Measurements from ENCODE around the gene KRTAP5-2. TPM values are rescaled to one million over a fixed set of nuclear protein-coding genes. Genes with fewer than 3 reads are reported as not detected.
"Not testable (repeated sequence)": the region's sequence is repeated elsewhere in the genome, so short reads cannot be mapped to it uniquely, and the experiment has no call there.

The KRTAP5-2 gene
- total RNA-seq, 1 donor from 2014 or later, result not detected

- H3K36me3 Mint-ChIP-seq (ENCODE audit: low read depth, unreplicated experiment), result no peaks in the 10 kb centered on the region
- H3K4me3 Mint-ChIP-seq (ENCODE audit: unreplicated experiment), result no peak overlapping the region
- H3K27me3 Mint-ChIP-seq (ENCODE audit: unreplicated experiment), result peaks cover 2% of the 10 kb centered on the region
- DNase-seq (ENCODE audit: low spot score), result no peak
- TF ChIP-seq, protein P1, sequence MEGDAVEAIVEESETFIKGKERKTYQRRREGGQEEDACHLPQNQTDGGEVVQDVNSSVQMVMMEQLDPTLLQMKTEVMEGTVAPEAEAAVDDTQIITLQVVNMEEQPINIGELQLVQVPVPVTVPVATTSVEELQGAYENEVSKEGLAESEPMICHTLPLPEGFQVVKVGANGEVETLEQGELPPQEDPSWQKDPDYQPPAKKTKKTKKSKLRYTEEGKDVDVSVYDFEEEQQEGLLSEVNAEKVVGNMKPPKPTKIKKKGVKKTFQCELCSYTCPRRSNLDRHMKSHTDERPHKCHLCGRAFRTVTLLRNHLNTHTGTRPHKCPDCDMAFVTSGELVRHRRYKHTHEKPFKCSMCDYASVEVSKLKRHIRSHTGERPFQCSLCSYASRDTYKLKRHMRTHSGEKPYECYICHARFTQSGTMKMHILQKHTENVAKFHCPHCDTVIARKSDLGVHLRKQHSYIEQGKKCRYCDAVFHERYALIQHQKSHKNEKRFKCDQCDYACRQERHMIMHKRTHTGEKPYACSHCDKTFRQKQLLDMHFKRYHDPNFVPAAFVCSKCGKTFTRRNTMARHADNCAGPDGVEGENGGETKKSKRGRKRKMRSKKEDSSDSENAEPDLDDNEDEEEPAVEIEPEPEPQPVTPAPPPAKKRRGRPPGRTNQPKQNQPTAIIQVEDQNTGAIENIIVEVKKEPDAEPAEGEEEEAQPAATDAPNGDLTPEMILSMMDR (IDR thresholded peaks at IDR 0.05; ENCODE audit: unreplicated experiment), result no peak
- no peaks in the 10 kb centered on the region for H3K9me3 Mint-ChIP-seq (ENCODE audit: unreplicated experiment)
- H3K27ac Mint-ChIP-seq (ENCODE audit: unreplicated experiment), result no peak overlapping the region
- peaks cover 12% of the 10 kb centered on the region for H3K4me1 Mint-ChIP-seq (ENCODE audit: unreplicated experiment)
These were observed 21.4 kb upstream of the KRTAP5-2 start for GRCh38 chr11:1619449-1619848.

- Mint-ChIP-seq H3K27me3 (ENCODE audit: unreplicated experiment) (peaks cover 2% of the 10 kb centered on the region), H3K4me3 (ENCODE audit: unreplicated experiment) (no peak overlapping the region), H3K9me3 (ENCODE audit: unreplicated experiment) (no peaks in the 10 kb centered on the region), H3K4me1 (ENCODE audit: unreplicated experiment) (peaks cover 3% of the 10 kb centered on the region), H3K27ac (ENCODE audit: unreplicated experiment) (no peak overlapping the region), H3K36me3 (ENCODE audit: low read depth, unreplicated experiment) (no peaks in the 10 kb centered on the region)
- TF ChIP-seq, protein P1 (IDR thresholded peaks at IDR 0.05; ENCODE audit: unreplicated experiment), result no peak
- no peak for DNase-seq (ENCODE audit: low spot score)
These were observed 20.1 kb upstream of the KRTAP5-2 start for GRCh38 chr11:1618231-1618630.

- Mint-ChIP-seq H3K9me3 (ENCODE audit: unreplicated experiment) (no peaks in the 10 kb centered on the region), H3K4me3 (ENCODE audit: unreplicated experiment) (no peak within 1 kb of the TSS), H3K36me3 (ENCODE audit: low read depth, unreplicated experiment) (peaks cover 8% of the 10 kb centered on the region), H3K4me1 (ENCODE audit: unreplicated experiment) (no peaks in the 10 kb centered on the region), H3K27me3 (ENCODE audit: unreplicated experiment) (peaks cover 3% of the 10 kb centered on the region), H3K27ac (ENCODE audit: unreplicated experiment) (no peak within 1 kb of the TSS)
- no peak for DNase-seq (ENCODE audit: low spot score)
- TF ChIP-seq, protein P1 (IDR thresholded peaks at IDR 0.05; ENCODE audit: unreplicated experiment), result no peak
These were observed 10.3 kb upstream of the KRTAP5-2 start, which contains the start of gene KRTAP5-3 for GRCh38 chr11:1608363-1608762. KRTAP5-3 (minus strand) TSS chr11:1608463; CDS start chr11:1608385, 78 bp downstream.

DNA sequence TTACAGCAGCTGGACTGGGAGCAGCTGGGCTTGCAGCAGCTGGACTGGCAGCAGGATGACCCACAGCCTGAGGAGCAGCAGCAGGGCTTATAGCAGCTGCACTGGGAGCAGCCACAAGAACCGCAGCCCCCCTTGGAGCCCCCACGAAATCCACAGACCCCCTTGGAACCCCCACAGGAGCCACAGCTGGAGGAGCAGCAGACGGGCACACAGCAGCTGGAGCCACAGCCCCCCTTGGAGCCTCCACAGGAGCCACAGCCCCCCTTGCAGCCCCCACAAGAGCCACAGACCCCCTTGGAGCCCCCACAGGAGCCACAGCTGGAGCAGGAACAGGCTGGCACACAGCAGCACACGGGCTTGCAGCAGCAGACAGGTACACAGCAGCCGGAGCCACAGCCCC, 9.8 kb upstream of the KRTAP5-2 start:
- not testable (repeated sequence) for H3K27me3 Mint-ChIP-seq (ENCODE audit: unreplicated experiment); H3K27ac Mint-ChIP-seq (ENCODE audit: unreplicated experiment); H3K4me1 Mint-ChIP-seq (ENCODE audit: unreplicated experiment); DNase-seq (ENCODE audit: low spot score); H3K36me3 Mint-ChIP-seq (ENCODE audit: low read depth, unreplicated experiment); H3K9me3 Mint-ChIP-seq (ENCODE audit: unreplicated experiment); H3K4me3 Mint-ChIP-seq (ENCODE audit: unreplicated experiment)

GRCh38 chr11:1607156-1607845, 9.2 kb upstream of the KRTAP5-2 start:
- not testable (repeated sequence) for H3K9me3 Mint-ChIP-seq (ENCODE audit: unreplicated experiment); H3K4me1 Mint-ChIP-seq (ENCODE audit: unreplicated experiment)

GRCh38 chr11:1605923-1606322, 7.8 kb upstream of the KRTAP5-2 start:
- not testable (repeated sequence) for DNase-seq (ENCODE audit: low spot score); H3K4me1 Mint-ChIP-seq (ENCODE audit: unreplicated experiment); H3K36me3 Mint-ChIP-seq (ENCODE audit: low read depth, unreplicated experiment); H3K27me3 Mint-ChIP-seq (ENCODE audit: unreplicated experiment); H3K27ac Mint-ChIP-seq (ENCODE audit: unreplicated experiment); H3K9me3 Mint-ChIP-seq (ENCODE audit: unreplicated experiment); H3K4me3 Mint-ChIP-seq (ENCODE audit: unreplicated experiment)

More at GRCh38 chr11:1607156-1607845, 9.2 kb upstream of the KRTAP5-2 start:
- not testable (repeated sequence) for H3K27me3 Mint-ChIP-seq (ENCODE audit: unreplicated experiment); DNase-seq (ENCODE audit: low spot score); H3K27ac Mint-ChIP-seq (ENCODE audit: unreplicated experiment); H3K4me3 Mint-ChIP-seq (ENCODE audit: unreplicated experiment); H3K36me3 Mint-ChIP-seq (ENCODE audit: low read depth, unreplicated experiment)
